SKM-1 (cell line): ENCODE measurements around the gene USP36.
"Not testable (repeated sequence)": the region's sequence is repeated elsewhere in the genome, so short reads cannot be mapped to it uniquely, and the experiment has no call there.

Source experiments
- DNase-seq: peaks from one replicate; lab custom pipeline; 2025; ENCODE audit not compliant: unreplicated experiment; lab: John Stamatoyannopoulos, UW

The USP36 gene

GRCh38 chr17:78872486-78872885, 31.9 kb upstream of the USP36 start:
- no peak for DNase-seq

- DNase-seq, result no peak
These were observed 30.0 kb upstream of the USP36 start for GRCh38 chr17:78870621-78871020.

GRCh38 chr17:78868391-78868790, 27.8 kb upstream of the USP36 start:
- no peak for DNase-seq

GRCh38 chr17:78867046-78867445, 26.4 kb upstream of the USP36 start:
- not testable (repeated sequence) for DNase-seq

- peak; percentile 7 for DNase-seq
These were observed 25.2 kb upstream of the USP36 start for GRCh38 chr17:78865682-78866390.

- no peak for DNase-seq
These were observed 23.5 kb upstream of the USP36 start for GRCh38 chr17:78864117-78864516.

GRCh38 chr17:78862073-78863023, 21.7 kb upstream of the USP36 start:
- DNase-seq, result peak; percentile 29

- DNase-seq, result no peak
These were observed 20.6 kb upstream of the USP36 start for GRCh38 chr17:78861229-78861628.

GRCh38 chr17:78859051-78859450, 18.4 kb upstream of the USP36 start:
- DNase-seq, result no peak

- DNase-seq, result no peak
These were observed 16.7 kb upstream of the USP36 start for GRCh38 chr17:78857266-78857665.

- DNase-seq, result no peak
These were observed 15.0 kb upstream of the USP36 start for GRCh38 chr17:78855561-78856165.

- DNase-seq, result no peak
These were observed 13.9 kb upstream of the USP36 start for GRCh38 chr17:78854508-78854907.

- no peak for DNase-seq
These were observed 13.3 kb upstream of the USP36 start for GRCh38 chr17:78853926-78854394.

- no peak for DNase-seq
These were observed 12.1 kb upstream of the USP36 start for GRCh38 chr17:78852709-78853121.

GRCh38 chr17:78849026-78849425, 8.4 kb upstream of the USP36 start:
- no peak for DNase-seq

- no peak for DNase-seq
These were observed 6.4 kb upstream of the USP36 start for GRCh38 chr17:78847052-78847451.

GRCh38 chr17:78844301-78845005, 3.8 kb upstream of the USP36 start:
- no peak for DNase-seq

GRCh38 chr17:78842881-78843565, 2.4 kb upstream of the USP36 start:
- DNase-seq, result peak; percentile 45

- DNase-seq, result no peak
These were observed 159 bp downstream of the USP36 start for GRCh38 chr17:78840530-78840779.

GRCh38 chr17:78839762-78840529, 668 bp downstream of the USP36 start:
- DNase-seq, result no peak
